Non-pigmented ciliary epithelial cell (primary cell): Measurements from ENCODE around the gene NKD2.

ENCODE experiments used
- DNase-seq: peaks from one replicate; pipeline ENCODE4 v3.0.0-alpha.2; 2010; ENCODE audit warnings: low read depth

The NKD2 gene

DNA sequence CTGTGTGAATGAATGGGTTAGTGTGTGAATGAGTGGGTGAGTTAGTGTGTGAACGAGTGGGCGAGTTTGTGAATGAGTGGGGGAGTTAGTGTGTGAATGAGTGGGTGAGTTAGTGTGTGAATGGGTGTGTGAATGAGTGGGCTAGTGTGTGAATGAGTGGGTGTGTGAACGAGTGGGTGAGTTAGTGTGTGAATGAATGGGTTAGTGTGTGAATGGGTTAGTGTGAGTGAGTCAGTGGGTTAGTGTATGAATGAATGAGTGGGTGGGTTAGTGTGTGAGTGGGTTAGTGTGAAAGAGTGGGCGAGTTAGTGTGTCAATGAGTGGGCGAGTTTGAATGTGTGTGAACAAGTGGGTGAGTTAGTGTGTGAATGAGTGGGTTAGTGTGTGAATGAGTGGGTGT lies 35.5 kb downstream of the NKD2 start:
- no peak for DNase-seq

DNA sequence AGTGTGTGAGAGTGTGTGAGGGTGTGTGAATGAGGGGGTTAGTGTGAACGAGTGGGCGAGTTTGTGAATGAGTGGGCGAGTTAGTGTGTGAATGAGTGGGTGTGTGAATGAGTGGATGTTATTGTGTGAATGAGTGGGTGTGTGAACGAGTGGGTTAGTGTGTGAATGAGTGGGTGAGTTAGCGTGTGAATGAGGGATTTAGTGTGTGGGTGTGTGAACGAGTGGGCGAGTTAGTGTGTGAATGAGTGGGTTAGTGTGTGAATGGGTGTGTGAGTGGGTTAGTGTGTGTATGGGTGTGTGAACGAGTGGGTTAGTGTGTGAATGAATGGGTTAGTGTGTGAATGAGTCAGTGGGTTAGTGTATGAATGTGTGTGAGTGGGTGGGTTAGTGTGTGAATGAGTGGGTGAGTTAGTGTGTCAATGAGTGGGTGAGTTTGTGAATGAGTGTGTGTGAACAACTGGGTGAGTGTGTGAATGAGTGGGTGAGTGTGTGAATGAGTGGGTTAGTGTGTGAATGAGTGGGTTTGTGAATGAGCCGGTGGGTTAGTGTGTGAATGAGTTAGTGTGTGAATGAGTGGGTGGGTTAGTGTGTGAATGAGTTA lies 37.5 kb downstream of the NKD2 start:
- DNase-seq, result no peak

DNA sequence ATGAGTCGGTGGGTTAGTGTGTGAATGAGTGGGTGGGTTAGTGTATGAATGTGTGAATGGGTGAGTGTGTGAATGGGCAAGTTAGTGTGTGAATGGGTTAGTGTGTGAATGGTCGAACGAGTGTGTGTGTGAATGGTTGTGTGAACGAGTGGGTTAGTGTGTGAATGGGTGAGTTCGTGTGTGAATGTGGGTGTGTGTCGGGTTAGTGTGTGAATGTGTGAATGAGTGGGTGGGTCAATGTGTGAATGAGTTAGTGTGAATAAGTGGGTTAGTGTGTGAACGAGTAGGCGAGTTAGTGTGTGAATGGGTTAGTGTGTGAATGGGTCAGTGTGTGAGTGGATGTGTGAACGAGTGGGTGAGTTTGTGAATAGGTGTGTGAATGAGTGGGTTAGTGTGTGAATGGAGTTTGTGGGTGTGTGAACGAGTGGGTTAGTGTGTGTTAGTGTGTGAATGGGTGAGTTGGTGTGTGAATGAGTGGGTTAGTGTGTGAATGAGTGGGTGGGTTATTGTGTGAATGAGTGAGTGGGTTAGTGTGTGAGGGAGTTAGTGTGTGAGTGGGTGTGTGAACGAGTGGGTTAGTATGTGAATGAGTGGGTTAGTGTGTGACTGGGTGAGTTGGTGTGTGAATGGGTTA lies 38.8 kb downstream of the NKD2 start:
- no peak for DNase-seq

DNA sequence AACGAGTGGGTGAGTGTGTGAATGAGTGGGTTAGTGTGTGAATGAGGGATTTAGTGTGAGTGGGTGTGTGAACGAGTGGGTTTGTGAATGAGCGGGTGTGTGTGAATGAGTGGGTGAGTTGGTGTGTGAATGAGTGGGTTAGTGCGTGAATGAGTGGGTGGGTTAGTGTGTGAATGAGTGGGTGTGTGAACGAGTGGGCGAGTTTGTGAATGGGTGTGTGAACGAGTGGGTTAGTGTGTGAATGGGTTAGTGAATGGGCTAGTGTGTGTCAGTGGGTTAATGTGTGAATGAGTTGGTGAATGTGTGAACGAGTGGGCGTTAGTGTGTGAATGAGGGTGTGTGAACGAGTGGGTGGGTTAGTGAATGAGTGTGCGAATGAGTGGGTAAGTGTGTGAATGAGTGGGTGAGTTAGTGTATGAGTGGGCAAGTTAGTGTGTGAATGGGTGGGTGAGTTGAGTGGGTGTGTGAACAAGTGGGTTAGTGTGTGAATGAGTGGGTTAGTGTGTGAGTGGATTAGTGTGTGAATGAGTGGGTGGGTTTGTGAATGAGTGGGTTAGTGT lies 39.6 kb downstream of the NKD2 start:
- DNase-seq, result no peak

DNA sequence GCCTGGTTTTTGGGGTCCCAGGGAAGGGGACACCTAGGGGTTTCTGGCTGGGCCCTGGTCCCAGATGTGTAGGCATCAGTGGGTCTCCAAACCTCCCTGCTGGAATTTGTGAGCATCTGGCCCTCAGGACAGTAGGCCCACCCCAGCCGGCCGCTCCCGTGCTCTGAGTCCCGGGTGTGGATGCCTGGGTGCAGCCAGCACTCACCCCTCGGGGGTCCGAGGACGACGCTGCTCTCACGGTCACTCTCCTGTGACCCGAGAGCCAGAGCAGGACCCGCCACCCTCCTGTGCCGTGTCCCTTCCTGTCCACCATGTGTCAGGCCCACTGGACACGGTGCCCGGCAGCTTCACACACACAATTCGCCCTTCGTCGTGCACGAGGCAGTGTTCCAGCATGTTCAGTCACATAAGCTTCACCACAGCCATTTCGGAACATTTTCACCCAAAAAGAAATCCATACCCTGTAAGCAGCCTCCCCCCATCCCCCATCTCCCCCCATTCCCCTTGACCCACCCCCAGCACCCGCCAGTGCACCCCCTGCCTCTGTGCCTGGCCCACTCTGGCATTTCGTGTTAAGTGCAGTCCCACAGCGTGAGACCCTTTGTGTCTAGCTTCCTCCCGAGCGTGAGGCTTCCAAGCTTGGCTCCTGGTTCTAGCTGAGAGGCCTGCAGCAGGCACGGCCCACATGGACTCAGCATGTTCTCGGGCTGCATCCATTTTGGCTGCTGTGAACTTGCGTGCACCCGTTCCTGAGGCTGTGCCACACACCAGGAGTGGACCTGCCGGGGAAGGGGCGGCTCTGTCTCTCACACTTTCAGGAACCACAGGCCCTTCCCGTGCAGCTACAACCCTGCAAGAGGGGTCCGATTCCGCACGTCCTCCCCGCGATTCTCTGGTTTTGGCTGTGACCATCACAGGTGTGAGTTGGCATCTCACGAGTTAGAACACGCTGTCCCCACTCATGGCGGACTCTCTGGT lies 40.5 kb downstream of the NKD2 start:
- DNase-seq, result no peak

DNA sequence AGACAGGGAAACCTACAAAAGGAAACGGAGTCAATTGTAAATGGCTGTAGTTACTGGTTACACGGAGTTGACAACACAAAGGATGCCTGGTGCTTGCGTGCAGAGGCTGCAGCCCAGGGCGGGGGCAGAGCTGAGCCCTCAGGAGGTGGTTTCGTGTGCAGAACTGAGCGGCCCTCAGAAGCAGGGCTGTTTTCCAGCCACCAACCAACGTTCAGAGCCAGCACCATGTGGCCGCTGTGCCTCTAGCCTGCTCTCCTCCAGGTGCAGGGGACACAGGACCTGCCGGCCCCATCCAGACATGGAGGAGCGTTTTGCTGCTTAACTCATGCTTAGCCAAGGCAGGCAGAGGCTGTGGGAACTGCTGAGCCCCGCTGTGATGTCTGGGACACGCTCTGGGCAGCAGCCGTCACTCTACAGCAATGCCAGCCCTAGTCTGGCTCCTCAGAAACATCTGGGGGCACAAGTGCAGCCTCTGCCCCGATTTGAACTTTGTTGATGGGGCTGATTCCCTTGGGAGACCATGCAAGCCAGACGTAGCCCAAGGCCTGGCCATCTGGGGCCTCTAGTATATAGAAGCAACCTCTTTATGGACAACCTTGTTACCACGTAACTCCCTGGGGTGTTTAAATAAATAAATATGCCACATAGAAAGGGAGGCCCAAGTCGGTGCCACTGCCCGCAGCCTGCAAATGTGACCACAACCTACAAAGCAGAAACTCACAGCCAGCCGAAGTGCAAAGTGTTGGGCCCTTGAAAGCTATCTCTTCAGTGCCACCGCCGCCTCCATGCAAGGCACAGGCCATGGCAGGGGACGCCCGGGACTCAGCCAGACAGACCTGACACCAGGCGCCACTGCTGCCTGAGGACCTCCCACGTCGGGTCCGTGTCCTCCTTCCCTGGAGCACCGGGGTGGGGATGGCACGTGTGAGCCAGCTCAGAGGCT lies 42.1 kb downstream of the NKD2 start:
- DNase-seq, result no peak

DNA sequence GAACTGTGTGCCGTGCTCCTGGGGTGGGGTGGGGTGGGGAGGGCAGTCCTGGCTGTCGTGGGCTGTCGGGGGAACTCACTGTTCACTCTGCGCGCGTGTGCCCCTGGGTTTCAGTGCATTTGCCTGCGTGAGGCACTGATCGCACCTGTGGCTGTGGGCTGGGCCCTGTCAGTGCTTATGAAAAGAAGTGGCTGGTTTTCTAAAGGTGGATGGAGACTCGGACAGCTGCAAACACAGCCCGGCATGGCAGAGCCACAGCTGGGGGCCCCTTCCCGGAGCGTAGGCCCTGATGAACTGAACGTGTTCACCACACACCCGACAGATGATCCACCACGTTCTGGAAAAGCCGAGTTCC lies 42.7 kb downstream of the NKD2 start:
- DNase-seq, result no peak

DNA sequence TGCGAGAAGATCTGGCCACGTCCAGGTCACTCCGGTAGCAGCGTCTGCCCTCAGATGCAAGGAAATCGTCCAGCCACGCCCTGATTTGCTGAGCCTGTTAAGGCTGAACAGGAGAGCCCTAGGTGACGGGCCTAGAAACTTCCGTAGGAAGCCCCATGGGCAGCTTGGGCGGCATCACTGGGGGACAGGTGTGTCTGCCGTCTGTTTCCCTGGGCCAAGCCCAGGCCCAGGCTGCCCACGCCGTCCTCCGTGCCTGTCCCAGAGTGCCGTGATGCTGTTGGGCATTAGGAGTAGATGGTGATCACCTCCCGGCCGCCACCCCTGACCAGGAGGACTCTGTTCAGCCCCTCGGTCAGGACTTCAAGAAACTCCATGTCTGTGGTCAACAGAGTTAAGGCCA lies 43.5 kb downstream of the NKD2 start:
- DNase-seq, result no peak

DNA sequence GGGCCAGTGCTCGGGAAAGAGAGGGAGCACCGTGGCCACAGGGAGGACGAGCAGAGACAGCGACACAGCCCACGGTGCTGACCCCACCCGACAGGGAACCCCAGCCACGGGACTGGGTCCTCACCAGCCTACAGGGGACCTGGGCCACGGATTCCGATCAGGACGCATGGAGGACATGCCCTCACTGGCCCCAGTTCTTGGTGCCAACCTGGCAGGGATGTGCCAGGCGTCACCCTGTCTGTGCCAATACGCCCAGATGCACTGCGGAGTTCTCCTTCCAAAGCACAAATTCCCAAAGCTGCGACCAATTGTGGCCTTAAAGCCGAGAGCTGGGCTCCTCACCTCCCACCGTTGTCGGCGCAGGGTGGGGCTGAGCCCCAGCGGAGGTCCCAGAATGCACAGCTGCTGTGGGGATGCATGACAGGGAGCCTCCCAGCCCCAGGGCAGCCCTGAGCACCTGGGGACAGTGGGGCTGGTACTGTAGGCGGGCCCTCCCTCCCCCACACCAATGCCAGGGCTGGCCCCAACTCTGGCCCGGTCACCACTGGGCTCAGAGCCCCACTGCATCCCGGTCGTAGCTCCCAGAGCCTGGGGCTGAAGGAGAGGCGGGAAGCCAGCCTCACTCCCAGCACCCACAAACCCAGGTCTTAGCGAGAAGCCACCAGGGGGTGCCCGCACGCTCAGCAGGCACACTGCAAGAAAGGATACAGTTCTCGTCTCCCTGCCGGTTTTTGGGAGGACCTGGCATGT lies 44.2 kb downstream of the NKD2 start:
- no peak for DNase-seq

DNA sequence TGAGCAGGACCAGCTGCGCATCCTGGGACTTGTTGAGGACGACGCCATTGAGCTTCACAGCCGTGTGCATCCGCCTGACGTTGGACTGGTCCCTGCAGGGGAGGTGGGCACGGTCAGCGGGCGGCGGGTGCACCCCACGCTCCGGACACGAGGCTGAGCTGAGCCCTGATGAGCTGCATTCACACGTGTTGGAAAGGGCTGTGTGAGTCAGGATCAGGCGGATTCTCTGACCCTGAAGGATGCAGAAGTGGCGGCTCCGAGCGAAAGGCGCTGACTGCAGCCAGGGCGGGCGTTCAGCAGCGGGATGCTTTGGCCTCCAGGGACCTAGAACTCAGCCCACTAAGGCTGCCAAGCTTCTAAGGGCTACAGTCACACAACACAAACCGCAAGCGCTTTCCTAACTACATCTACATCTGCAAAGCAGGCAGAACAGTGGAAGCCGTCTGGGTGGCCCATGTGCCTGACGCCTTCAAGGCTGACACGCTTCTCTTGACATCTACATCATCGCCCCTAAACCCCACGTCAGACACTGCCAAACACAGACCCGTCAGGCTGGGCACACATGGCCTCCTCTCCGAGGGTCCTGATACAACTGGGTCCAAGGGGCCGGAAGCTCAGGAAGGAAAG lies 44.9 kb downstream of the NKD2 start:
- DNase-seq, result no peak

DNA sequence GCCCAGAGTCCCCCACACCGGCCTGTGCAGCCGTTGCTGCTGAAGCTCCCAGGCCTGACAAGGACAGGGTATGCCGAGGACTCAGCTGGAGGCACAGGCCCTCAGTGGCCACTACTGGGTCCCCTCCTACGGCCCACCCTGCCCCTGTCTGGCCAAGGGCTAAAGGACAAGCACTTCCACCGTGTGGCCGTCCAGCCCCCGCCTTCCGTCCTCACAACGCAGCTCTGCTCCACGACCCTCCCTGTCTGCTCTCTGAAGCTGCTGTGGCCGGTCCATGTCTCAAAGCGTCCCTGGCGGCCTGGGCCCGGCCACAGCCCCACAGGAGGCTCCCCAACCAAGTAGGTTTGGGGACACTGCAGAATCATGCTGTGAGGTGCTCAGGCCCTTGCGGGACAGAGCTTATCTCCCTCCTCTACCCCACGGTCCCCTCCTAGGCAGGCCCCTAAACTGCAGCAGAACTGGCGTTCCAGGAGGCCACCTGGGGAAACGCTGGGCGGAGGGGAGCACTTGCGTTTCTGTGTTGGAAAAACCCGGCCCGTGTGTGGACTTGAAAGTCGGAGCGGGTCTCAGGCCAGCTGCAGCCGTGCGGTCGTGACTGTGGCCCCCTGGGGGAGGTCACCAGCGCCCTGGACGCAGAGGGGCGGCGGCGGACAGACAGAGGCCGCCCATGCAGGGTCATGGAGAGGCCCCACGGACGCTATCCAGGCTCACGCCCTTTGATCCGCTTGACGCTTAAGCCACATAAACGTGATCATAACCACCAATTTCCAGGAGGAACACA lies 45.6 kb downstream of the NKD2 start:
- no peak for DNase-seq

DNA sequence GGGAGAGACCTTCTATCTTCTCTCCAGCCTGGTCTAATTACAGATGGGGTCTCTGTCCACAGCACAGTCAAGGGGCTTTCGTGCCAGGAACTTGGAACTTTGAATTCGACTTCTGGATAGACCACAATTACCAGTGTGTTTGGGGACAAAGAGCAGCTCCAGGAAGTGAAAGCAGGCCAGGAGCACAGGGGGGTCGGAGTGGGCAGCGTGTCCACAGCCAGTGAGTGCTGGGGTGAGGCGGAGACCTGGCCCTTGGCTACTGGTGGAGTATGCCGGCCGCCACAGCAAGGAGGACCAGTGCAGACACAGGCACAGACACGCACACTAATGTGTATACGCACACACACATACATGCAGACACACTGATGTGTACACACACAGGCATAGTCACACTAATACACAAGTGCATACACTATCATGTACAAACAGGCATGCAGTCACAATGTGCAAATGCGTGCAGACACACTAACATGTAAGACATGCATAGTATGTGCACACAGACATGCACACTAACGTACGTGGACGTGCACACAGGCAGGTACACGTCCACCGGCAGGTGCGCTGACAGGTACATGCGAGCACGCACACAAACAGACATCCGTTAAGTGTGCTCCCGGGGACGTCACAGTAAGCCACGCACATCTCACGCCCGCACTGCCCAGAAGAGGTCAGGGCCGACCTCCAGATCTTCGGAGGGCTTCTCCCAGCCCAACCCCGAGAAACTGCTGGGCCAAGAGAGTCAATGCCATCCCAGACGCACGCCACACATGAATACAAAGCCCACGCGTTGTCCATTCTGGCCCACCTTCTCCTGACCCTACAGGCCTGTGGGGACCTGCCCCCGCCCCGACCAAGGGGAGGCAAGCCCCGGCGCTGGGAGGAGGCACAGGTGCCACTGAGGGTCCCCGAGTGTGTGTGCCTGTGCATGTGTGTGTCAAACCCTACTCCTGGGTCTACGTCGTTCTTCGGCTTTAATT lies 46.5 kb downstream of the NKD2 start:
- no peak for DNase-seq

DNA sequence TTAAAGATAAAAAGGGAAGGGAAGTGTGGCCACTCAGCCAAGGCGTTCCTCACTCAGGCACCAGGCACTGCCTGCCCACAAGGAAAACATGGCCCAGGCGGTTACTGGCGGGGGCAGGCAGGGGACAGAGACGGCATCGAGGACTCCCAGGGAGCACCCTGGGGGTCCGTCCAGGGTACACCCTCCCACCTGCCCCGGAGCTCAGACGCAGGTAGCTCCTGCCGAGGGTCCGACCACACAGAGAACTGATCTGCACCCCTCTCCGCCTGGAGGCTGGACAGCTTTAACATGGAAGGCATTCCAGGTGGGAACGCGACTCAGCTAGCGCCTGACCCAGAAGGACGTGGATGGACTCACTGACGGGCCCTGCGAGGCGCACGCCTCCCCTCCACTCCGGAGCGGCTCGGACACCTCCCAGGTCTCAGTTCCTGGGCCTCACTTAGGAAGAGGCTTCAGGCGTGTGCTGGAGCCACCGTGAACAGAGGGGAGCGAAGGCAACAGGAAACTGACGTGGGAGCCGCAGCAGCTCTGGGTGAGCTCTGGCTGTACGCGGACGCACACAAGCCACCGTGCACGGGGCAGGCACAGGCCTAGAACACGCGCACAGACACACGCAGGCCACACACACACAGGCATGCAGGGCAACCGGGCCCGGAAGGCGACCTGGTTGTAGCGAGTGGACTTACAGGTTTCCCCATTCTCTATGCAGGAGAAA lies 47.5 kb downstream of the NKD2 start:
- no peak for DNase-seq

DNA sequence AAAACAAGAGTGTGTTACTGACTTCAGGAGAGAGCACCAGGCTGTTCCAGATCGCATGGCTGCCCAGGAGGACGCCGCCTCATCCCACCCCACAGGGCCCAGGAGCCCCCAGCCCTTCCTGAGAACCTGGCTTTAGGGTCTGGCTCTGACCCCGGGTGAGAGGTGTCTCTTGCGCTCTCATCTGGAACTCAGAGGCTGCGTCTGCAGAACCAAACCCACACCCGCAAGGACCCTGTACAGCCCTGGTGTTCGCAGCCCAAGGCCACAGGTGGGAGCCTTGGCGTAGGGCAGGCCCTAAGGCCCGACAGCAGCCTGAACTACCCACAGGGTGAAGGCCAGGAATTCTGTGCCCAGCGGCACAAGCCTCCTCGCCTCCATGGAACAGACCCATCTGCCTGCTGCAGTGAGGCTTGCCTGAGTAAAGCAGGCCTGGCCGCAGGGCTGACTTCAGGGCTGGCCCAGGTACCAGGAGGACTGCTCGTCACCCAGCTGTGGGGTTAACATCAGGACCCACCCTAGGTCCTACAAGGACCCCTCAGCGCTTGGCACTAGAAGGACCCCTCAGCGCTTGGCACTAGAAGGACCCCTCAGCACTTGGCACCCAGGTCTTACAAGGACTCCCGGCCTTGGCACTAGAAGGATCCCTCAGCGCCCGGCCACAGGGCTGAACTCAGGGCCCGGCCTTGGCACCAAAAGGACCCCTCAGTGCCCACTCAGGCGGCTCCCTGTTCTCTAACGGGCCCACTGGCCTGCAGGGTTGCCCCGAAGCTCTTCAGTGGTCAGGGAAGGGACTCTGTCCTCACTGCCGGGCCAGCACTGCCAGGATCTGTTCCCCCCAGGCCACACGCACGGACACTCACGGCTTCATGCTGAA lies 48.2 kb downstream of the NKD2 start:
- DNase-seq, result no peak

DNA sequence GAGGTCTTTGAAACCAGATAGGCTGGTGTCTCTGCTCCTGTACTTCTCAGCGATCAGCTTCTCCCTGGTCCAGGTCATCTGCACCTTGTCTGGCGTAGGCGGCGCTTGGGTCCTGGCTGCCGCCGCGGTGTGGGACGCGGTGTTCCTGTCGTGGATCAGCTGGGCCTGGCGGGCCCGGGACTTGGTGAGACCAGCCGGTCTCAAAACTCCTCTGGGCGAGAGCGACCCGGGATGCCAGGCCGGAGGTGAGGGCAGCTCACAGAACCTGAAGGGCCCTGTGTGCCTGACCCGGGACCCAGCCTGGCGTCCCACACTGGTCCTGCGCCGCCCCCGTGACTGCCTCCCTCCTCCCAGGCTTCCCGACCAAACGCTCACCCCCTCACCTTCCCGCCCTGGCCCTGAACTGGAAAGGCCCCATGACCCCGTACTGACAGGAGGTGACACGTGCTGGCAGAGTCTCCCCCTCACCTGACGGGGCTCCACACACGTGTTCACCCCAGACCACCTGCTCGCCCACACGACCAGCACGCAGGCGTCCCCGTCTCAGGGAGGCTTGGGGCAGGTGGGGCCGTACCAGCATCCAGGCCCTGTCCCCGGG lies 49.0 kb downstream of the NKD2 start:
- no peak for DNase-seq
